Activated CD8-positive, alpha-beta memory T cell treated with anti-CD3 and anti-CD28 coated beads, Interleukin-2, amount 50 U/mL, for 48 hours (primary cell): ENCODE measurements around the gene CIAPIN1.
"Not testable (repeated sequence)": the region's sequence is repeated elsewhere in the genome, so short reads cannot be mapped to it uniquely, and the experiment has no call there.

ENCODE experiments used
- DNase-seq: peaks from one replicate; pipeline ENCODE4 v3.0.0-alpha.2; 2020

CIAPIN1 gene

DNA sequence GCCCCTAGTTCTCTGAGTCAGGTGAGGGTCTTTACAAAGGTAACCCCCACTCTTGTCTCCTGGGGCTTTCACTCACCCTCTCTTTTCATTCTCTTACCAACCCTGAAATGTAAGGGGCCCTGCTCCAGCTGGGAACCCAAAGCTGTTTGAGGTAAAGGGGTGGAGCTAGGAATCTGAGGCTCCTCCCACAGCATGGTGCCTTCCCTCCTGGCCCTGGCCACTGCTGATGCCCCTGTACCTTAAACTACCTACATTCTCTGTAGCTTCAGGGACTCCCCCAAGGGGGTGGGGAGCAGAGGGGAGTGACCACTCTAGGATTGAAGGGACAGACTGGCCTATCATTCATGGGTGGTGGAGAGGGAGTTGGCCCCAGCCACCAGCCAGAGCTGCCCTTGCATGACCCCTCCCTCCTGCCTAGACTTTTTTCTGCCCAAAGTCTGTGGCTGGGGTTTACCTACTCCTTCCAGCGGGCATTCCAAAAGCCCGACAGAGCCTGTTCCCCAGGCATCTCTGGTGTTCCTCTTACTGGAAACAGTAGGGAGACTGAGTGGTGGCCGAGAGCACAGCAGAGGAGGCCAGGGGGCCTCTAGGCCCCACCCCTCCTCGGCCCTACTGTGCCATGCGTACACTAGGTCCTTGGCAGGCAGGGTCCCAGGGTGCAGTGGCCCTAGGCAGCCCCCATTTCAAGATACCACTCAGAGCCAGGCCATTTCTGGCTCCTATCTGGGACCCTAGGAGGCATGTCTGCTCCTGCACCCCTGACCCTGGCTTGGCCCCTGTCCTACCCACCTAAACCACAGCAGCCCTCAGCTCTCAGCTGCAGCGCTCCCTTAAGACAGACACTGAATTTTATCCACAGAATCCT, 29.6 kb upstream of the CIAPIN1 start:
- DNase-seq: peak; percentile 50

GRCh38 chr16:57475711-57476339, 28.6 kb upstream of the CIAPIN1 start:
- peak; percentile 90 for DNase-seq

- peak; percentile 55 for DNase-seq
Observed at GRCh38 chr16:57474671-57475661, 27.8 kb upstream of the CIAPIN1 start.

DNA sequence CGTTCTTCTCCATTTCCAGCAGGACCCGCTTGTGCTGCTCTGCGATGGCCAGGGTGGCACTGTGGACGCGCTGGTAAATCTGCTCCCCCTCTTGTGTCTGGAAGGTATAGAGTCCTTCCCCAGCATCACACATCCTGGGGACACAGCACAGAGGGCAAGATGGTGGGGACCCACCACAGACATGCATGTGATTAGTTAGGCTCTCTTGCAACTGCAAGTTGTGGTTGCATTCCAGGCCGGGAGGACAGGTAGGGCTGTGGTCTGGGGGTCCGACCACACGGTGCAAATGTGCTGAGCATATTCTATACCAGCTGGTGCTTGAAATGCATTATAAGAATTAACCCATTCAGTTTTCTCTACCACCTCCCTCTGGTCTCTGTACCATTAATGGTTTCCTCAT, 26.7 kb upstream of the CIAPIN1 start:
- DNase-seq: no peak

DNA sequence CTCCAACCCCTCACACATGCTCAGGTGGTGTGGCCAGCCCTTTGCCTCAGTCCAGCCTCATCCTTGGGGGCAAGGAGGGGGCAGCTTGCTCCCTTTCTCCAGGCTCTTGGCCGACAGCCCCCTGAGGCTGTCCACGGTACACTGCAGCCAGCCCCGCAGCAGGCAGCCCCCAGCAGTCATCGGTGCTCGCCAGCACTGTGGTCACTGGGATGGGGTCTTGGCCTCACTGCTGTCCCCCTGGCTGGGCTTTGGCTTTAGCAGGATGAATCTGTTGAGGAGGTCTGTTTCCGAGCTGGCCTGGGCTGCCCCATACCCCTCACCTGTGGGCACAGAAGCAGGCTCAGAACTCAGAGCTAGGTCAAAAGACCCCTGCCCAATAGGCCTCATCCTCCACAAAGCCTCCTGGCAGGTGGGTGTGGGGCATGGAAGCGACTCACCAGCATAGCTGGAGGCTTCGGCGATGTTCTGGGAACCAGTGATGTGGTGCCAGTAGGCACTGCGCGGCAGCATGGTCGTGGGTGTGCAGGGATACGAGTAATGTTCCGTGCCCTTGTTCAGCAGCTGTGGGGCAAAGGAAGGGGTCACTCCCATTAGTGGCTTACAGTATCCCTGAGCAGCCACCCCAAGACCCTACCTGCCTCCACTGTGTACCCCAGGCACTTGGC, 26.1 kb upstream of the CIAPIN1 start:
- DNase-seq: peak; percentile 53

- DNase-seq: peak; percentile 45
Observed at GRCh38 chr16:57472665-57473060, 25.5 kb upstream of the CIAPIN1 start.

- peak; percentile 50 for DNase-seq
Observed at GRCh38 chr16:57471852-57472664, 24.9 kb upstream of the CIAPIN1 start.

- DNase-seq: no peak
Observed at GRCh38 chr16:57471209-57471608, 24.0 kb upstream of the CIAPIN1 start.

GRCh38 chr16:57470711-57471110, 23.5 kb upstream of the CIAPIN1 start:
- DNase-seq: no peak

- DNase-seq: peak; percentile 48
Observed at GRCh38 chr16:57469917-57470470, 22.8 kb upstream of the CIAPIN1 start.

- no peak for DNase-seq
Observed at GRCh38 chr16:57469046-57469445, 21.9 kb upstream of the CIAPIN1 start.

- no peak for DNase-seq
Observed at GRCh38 chr16:57468346-57468745, 21.2 kb upstream of the CIAPIN1 start.

DNA sequence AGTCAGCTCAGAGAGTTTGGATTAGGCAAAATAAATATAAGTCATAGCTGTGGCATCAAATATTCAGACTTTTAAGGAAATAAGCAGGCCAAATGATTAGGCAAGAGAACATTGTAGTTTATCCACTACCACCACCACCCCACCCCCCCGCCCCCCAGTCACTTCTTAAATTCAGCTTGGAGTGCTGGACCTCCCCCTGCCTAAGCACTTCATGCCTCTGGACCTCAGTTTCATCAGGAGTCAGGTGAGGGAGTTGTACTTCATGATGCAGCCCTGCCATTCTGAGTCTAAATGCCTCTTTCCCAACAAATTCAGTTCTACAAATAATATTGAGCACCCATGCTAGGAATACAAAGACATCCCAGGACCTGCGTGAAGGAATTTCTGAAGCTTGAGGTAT, 17.3 kb upstream of the CIAPIN1 start:
- no peak for DNase-seq

- no peak for DNase-seq
Observed at GRCh38 chr16:57462978-57463362, 15.8 kb upstream of the CIAPIN1 start.

GRCh38 chr16:57462209-57462977, 15.2 kb upstream of the CIAPIN1 start, which contains the start of gene POLR2C:
TSS of gene POLR2C (plus strand) at chr16:57462679. CDS start at chr16:57462725, 46 bp downstream.
- DNase-seq: peak; percentile 98

DNA sequence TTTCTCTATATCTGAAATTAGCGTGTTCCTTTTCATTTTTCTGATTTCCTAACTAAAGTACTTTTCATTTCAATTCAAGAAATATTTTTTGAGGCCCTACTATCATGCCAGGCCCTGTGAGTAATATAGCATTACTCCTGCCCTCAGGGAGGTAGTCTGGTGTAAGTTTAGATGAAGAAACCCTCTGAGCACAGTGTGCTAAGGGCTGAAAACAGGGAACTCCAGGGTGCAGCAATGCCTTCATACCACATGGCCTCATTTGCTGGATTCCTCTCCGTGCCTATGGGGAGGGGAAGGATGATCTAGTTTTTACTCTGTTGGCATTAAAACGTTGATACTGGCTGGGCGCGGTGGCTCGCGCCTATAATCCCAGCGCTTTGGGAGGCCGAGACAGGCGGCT, 4.8 kb upstream of the CIAPIN1 start:
- DNase-seq: no peak

DNA sequence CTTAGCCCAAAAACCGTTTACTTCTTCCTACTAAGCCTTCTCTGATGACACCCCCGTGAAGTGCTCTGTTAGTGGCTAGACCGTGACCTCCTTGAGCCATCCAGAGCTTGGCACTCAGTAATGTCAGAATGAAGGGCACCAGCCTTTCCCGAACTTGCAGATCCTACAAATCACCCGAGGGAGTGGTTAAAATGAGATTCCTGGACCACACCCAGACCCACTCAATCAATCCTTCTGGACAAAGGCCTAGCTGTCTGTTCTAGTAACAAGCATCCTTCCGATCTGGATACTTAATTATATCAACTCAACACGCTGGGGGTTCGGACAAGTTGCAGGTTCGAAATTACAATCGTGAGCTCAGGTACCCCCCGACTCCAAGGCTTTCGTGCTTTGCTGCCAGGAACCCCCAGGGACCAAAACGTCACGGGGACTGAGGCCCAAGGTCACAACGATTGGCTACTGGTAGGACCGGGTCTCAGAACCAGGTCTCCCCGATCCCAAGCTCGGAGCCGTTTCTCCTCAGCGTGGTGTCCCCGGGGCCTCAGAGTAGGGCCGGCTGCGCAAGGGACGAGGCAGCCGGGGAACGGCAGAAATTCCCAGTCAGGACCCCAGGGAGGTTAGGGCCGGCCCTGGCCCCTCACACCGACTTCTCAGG, 527 bp downstream of the CIAPIN1 start:
- DNase-seq: no peak

DNA sequence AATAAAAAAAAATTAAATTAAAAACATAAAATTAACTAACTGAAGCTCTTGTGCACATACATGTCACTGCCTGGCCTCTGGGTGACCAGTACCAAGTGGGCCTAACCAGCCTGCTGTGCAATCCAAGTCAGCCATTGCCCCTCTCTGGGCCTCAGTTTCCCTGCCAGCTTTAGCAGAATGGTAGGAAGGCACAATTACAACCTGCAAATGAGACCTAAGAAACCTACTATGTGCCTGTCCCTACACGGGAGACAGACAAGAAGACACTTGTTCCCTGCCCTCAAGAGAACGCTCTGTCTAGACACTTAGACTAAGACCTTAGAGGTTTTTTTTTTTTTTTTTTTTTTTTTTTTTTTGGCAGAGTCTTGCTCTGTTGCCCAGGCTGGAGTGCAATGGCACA, 1.7 kb downstream of the CIAPIN1 start:
- no peak for DNase-seq

DNA sequence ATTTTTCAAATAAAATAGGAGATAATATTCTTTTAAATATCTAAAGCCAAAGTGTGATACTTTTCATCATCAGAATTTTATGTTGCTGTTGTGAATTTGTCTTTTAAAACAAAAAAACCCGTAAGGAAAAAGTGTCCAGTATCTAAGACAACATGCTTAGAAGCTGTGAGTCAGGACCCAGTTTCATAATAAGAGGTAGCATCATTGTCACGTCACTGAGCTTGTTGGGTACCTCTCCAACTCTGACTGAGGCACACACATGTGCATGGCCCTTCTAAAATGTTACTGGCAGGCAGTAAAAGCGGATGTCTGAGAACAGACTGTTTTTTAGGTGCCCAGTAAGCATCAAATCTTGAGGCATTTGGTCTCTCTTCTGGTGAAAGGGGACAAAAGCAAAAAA, 2.5 kb downstream of the CIAPIN1 start:
- no peak for DNase-seq

DNA sequence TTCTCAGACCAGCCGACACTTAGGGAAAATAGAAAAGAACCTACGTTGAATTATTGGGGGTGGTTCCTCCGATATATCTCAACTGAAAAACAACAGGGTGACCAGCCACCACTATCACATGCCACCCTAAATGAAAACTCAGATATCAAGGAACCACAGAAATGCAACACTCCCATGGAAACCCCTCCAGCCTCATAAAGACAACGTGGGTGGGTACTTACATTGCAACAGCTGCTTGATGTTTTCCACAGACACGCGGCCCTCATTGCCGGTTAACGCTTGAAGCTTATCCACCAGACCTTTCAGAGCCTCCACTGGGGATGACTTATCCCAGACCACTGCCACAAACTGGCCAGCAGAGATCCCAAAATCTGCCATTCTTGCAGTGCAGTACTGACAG, 6.6 kb downstream of the CIAPIN1 start:
- not testable (repeated sequence) for DNase-seq
